ENCODE data around the gene CMYA5. TPM values are rescaled to one million over a fixed set of nuclear protein-coding genes. Genes with fewer than 3 reads are reported as not detected.

CMYA5 gene
- total and polyA plus RNA-seq, 9 of the 15 experiments (the other 6 are each of a cell fraction or from before 2014, with no cell fraction given) = 0.18 to 1.1 (median 0.32) TPM

DNA sequence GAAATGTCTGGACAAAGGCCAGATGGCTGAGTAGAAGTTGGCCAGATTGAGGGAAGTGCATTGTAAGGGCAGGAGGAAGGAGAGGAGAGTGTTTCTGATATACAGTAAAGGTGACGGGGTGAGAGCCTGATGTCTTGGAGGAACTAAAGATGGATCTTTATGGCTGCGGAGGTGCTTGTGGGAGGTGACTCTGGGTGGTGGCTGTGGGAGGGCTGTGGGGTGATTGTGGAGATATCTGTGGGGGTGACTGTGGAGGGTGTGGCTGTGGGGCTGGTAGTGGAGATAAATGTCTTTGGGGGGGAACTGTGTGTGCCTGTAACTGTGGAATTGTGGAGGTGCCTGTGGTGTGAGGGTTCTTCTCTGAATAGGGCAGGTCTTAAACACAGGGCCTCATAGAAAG, 121.4 kb downstream of the CMYA5 start (continued):
- no peak for TF ChIP-seq RBBP5 (IDR thresholded peaks at IDR 0.05; ENCODE audit: borderline replicate concordance, insufficient read depth, low read length, poor library complexity, severe bottlenecking)
- peak; percentile 82 for TF ChIP-seq TCF3 (CRISPR knock-in tag; IDR thresholded peaks at IDR 0.05)
- peak; percentile 59; the same call in 1 of the 2 replicates for TF ChIP-seq SPI1 (IDR thresholded peaks at IDR 0.05; ENCODE audit: borderline replicate concordance, low read depth, low read length)
- peak; percentile 53 for TF ChIP-seq NEUROD1 (IDR thresholded peaks at IDR 0.05; ENCODE audit: borderline replicate concordance, low read depth, low read length, partially characterized antibody)
- no peak for TF ChIP-seq ELF2 (CRISPR knock-in tag; IDR thresholded peaks at IDR 0.05)
- TF ChIP-seq NR4A1 (CRISPR knock-in tag; IDR thresholded peaks at IDR 0.05) = no peak
- TF ChIP-seq NR4A1 (tag; IDR thresholded peaks at IDR 0.05) = no peak
- no peak for TF ChIP-seq SRSF9 (IDR thresholded peaks at IDR 0.05; ENCODE audit: borderline replicate concordance, low read depth, low read length)
- TF ChIP-seq, protein P1, sequence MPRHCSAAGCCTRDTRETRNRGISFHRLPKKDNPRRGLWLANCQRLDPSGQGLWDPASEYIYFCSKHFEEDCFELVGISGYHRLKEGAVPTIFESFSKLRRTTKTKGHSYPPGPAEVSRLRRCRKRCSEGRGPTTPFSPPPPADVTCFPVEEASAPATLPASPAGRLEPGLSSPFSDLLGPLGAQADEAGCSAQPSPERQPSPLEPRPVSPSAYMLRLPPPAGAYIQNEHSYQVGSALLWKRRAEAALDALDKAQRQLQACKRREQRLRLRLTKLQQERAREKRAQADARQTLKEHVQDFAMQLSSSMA (CRISPR knock-in tag; IDR thresholded peaks at IDR 0.05) = no peak
- peak; percentile 95 for TF ChIP-seq DPF2 (IDR thresholded peaks at IDR 0.05)
- TF ChIP-seq, protein P2, sequence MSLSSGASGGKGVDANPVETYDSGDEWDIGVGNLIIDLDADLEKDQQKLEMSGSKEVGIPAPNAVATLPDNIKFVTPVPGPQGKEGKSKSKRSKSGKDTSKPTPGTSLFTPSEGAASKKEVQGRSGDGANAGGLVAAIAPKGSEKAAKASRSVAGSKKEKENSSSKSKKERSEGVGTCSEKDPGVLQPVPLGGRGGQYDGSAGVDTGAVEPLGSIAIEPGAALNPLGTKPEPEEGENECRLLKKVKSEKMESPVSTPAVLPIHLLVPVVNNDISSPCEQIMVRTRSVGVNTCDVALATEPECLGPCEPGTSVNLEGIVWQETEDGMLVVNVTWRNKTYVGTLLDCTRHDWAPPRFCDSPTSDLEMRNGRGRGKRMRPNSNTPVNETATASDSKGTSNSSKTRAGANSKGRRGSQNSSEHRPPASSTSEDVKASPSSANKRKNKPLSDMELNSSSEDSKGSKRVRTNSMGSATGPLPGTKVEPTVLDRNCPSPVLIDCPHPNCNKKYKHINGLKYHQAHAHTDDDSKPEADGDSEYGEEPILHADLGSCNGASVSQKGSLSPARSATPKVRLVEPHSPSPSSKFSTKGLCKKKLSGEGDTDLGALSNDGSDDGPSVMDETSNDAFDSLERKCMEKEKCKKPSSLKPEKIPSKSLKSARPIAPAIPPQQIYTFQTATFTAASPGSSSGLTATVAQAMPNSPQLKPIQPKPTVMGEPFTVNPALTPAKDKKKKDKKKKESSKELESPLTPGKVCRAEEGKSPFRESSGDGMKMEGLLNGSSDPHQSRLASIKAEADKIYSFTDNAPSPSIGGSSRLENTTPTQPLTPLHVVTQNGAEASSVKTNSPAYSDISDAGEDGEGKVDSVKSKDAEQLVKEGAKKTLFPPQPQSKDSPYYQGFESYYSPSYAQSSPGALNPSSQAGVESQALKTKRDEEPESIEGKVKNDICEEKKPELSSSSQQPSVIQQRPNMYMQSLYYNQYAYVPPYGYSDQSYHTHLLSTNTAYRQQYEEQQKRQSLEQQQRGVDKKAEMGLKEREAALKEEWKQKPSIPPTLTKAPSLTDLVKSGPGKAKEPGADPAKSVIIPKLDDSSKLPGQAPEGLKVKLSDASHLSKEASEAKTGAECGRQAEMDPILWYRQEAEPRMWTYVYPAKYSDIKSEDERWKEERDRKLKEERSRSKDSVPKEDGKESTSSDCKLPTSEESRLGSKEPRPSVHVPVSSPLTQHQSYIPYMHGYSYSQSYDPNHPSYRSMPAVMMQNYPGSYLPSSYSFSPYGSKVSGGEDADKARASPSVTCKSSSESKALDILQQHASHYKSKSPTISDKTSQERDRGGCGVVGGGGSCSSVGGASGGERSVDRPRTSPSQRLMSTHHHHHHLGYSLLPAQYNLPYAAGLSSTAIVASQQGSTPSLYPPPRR (CRISPR knock-in tag; IDR thresholded peaks at IDR 0.05; ENCODE audit: borderline replicate concordance) = no peak
- no peak for TF ChIP-seq STAG1 (CRISPR knock-in tag; IDR thresholded peaks at IDR 0.05; ENCODE audit: borderline replicate concordance)
- TF ChIP-seq ZNF57 (CRISPR knock-in tag; IDR thresholded peaks at IDR 0.05) = no peak
- peak; percentile 16 to 86; a peak in 3 of 4 replicates for TF ChIP-seq HDAC1 (IDR thresholded peaks at IDR 0.05)
- TF ChIP-seq CBFA2T3 (IDR thresholded peaks at IDR 0.05) = peak; percentile 97
- no peak for TF ChIP-seq NR2C2 (CRISPR knock-in tag; IDR thresholded peaks at IDR 0.05)
- no peak for TF ChIP-seq NR2C2 (tag; IDR thresholded peaks at IDR 0.05)
- TF ChIP-seq, protein P3, sequence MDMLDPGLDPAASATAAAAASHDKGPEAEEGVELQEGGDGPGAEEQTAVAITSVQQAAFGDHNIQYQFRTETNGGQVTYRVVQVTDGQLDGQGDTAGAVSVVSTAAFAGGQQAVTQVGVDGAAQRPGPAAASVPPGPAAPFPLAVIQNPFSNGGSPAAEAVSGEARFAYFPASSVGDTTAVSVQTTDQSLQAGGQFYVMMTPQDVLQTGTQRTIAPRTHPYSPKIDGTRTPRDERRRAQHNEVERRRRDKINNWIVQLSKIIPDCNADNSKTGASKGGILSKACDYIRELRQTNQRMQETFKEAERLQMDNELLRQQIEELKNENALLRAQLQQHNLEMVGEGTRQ (CRISPR knock-in tag; IDR thresholded peaks at IDR 0.05) = no peak
- TF ChIP-seq, protein P4, sequence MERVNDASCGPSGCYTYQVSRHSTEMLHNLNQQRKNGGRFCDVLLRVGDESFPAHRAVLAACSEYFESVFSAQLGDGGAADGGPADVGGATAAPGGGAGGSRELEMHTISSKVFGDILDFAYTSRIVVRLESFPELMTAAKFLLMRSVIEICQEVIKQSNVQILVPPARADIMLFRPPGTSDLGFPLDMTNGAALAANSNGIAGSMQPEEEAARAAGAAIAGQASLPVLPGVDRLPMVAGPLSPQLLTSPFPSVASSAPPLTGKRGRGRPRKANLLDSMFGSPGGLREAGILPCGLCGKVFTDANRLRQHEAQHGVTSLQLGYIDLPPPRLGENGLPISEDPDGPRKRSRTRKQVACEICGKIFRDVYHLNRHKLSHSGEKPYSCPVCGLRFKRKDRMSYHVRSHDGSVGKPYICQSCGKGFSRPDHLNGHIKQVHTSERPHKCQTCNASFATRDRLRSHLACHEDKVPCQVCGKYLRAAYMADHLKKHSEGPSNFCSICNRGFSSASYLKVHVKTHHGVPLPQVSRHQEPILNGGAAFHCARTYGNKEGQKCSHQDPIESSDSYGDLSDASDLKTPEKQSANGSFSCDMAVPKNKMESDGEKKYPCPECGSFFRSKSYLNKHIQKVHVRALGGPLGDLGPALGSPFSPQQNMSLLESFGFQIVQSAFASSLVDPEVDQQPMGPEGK (CRISPR knock-in tag; IDR thresholded peaks at IDR 0.05; ENCODE audit: borderline replicate concordance) = no peak
- TF ChIP-seq TOE1 (IDR thresholded peaks at IDR 0.05; ENCODE audit: borderline replicate concordance) = peak; percentile 56
- no peak for TF ChIP-seq TOE1 (CRISPR knock-in tag; IDR thresholded peaks at IDR 0.05; ENCODE audit: borderline replicate concordance, low read depth)
- TF ChIP-seq NCOR1 (IDR thresholded peaks at IDR 0.05) = peak; percentile 93
- no peak for TF ChIP-seq ERF (CRISPR knock-in tag; IDR thresholded peaks at IDR 0.05)

Data from K562 (cell line).